GM18498 (cell line): ENCODE measurements around the gene NEURL1B.

Source experiments
- ATAC-seq: cut with Tn5 transposase; IDR thresholded peaks from one replicate; pipeline ENCODE4 v1.9.1; 2021; ENCODE audit warnings: mild to moderate bottlenecking, moderate library complexity; ENCODE audit not compliant: unreplicated experiment

NEURL1B gene

DNA sequence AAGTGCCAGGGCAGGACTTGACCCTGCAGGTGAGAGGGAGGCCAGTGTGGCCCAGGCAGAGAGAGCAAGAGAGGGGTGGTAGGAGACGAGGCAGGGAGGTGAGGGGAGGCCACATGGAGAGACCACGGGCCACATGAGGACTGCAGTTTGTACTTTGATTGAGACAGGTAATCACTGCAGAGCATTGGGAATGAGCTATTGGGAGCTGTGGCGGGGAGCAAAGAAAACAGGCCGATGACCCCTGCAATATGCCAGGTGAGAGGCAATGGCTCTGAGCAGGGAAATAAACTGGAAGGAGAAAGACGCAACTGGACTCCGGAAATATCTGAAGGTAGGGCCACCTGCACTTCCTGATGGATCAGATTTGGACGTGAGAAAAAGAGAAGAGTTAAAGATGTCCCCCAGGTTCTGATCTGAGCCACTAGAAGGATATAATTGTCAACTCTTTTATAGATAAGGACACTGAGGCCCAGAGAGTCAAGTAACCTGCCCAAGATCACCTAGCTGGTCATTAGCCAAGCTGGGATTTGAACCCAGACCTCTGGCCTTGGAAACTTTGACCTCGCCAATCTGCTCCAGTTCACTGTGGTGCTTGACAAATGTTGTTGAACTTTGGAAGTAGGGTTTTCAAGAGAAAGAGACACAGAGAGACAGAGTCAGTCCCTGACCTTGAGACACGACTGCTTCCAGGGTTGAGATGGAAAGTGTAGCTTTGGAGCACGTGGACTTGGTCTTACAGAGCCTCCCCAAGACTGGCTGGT, 87.6 kb downstream of the NEURL1B start:
- no peak for ATAC-seq

DNA sequence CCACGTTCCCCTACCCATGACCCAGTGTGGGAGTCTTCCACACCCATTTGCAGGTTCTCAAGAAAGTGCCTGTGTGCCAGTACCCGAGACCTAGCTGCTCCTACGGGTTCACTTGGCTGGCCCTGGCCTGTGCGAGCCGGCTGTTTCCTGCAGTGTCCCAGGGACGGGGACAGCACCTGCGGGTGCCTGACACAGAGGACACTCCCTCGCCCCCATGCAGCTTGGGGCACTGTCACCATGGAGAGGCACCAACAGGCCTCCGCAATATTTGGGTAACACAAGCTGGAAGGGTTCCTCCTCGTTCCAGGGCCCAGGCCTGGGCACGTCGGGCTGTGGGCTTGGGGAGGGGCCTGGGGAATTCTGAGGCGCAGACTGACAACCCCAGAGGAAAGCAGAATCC, 88.5 kb downstream of the NEURL1B start:
- no peak for ATAC-seq

DNA sequence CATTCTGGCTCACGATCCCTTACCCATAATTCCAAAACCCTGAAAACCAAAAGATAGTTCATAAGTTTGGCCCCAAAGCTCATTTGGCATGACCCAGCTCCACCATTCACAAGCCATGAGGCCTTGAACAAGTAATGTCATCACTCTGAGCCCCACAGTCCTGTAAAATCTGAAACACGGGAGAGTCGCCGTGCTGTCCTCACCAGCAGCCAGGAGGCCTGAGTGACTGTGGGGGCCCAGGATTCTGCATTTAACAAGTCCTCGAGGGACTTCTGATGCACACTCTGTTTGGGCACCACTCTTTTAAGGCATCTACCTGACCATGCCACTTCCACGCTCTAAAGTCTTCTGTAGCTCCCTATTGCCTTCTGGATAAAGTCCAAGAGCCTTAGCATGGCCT, 89.2 kb downstream of the NEURL1B start:
- ATAC-seq = no peak

DNA sequence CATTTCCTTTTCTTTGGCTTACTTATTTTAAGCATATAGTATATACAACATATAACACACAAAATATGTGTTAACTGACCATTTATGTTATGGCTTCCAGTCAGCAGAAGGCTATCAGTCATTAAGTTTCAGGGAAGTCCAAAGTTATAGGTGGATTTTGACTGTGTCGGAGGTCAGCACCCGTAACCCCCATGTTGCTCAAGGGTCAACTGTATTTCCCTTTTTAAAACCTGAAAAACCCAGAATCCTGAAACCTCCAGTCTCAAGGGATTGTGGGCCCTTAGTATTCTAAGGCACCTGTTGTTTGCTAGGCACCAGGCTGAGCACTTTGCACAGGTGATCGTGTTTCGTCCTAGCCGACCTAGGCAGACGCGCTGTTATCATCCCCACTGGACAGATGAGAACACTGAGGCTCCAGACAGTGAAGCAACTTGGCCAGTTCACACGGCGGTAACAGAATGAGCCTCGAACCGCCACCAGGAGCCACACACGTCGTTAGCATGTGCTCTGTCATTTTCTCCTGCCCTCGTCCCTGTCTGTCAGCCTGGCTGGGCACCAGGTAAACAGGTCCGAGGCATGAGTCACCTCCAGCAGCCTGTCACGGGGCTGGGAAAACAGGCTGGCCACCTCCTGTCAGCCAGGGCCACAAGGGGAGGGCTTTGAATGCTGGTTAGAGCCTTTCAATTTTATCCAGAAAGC, 90.1 kb downstream of the NEURL1B start:
- no peak for ATAC-seq

DNA sequence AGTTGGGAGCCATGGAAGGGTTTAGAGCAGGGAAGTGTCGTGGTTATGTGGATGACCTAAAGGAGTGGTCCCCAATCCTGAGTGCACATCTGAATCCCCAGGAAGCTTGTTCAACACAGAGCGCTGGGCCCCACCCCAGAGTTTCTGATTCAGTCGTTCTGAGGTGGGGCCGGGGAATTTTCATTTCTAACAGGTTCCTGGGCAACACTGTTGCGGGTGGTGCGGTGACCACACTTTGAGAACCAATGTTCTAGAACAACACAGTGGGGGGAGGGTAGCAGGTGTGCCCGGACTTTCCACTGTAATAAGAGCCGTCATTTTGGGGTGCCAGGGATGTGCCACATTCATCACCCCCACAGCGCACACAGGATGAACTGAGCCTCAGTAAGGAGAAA, 90.6 kb downstream of the NEURL1B start:
- no peak for ATAC-seq

DNA sequence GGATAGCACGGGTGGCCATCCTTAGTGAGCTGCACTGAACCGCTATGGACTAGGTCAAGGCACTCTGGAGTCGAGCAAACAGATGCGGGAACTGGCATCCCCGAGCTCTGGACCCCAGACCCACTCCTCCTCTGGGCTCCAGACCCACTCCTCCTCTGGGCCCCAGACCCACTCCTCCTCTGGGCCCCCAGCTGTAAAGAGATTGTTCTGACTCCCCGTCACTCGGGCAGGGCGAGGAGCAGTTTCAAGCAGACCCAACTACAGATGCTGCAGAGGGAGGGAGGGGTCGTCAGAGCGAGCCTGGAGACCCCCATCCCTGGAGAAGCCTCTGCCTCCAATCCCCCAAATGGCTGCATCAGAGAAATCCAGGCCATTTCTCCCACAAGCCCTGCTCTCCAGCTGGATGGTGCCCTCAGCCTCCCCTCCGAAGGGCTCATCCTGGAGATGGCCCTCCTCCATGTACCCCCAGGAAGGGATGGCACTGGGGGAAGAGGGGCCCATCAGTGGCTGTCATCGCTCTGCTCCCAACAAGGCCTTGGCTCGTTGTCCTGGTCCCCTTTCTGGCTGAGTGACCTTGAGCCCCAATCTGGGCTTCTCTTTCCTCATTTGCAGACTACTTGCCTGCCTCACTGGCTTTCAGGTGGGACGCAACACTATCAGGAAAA, 91.3 kb downstream of the NEURL1B start:
- no peak for ATAC-seq

DNA sequence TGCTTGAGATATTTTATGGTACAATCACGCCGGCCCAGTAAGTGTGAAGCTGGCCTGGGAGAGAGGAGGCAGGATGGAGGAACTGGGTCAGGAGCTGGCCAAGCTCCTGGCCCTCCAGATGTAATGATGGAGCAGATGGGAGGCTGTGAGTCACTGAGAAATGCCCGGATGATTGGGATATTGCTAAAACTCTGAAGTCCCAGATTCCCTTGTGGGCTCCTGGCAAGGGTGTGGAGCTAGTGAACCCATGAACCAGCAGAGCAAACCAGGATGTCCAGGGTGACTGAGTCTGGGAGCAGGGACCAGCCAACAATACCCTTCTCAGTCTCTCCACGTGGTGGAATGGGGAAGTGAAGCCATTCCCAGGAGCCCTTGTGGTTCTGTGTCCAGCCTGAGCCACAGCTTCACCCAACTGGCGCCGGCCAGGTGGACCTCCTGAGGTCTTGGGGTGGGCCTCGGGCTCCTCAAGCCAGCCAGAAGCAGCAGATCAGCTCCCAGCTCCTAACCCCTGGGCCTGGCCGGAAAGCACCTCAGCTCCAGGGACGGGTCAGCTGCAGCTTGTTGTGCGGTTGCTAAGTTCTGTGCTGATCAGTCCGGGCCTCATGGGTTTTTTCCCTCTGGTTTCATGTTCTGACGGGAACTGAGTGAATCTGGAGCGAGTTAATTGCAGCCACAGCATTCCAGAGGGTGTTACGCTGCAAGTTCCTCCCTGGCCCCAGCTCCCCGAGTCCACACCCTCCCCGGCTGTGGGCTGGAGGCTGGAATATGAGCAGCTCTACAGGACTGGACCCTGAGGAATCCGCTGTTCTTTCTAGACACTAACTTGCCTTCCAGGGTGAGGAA, 92.3 kb downstream of the NEURL1B start:
- no peak for ATAC-seq

DNA sequence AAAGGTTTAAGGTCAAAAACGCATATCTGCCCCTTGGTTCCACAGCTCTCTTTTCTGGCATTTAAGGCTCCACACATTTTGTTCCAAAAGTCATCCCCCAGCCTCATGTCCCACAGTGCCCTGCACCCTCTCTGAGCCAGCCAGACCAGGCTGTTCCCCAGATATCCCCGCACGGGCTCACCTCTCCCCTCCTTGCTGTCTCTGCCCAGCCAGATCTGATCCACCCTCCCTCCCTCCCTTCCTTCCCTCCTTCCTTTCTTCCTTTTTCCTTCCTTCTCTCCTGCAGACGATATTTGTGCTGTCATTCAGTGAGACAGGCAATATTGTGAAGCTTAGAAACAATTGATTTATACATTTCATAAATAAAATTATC, 92.9 kb downstream of the NEURL1B start:
- ATAC-seq = no peak

DNA sequence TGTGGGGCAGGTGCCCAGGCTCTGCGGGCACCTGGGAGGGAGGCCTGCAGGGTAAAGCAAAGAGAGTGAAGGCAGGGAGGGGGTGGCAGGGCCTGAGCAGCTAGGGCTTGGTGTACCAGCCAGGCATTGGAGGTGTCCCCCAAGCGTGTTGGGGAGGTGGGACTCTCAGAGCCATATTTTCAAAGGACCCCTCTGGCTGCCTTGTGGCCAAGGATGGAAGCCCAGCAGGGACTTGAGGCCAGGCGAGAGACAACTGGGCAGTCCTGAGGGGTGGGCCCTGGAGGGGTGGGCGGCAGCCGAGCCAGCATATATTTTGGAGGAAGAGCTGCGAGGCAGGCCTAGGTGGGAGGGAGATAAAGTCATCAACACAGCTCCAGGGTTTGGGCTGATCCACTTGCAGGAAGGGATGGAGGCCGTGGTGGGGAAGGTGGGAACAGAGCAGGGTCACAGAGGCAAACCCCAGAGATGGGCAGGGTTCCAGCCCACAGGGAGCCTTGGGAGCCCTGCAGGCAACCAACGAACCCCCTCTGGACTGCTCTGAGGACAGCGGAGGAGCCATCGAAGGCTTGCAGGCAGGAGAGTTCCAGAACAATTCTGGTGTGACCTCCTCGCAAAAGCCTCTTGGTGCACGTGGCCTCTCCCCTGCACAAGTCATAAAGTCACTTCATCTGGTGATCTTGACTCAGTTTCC, 94.2 kb downstream of the NEURL1B start:
- ATAC-seq = no peak

DNA sequence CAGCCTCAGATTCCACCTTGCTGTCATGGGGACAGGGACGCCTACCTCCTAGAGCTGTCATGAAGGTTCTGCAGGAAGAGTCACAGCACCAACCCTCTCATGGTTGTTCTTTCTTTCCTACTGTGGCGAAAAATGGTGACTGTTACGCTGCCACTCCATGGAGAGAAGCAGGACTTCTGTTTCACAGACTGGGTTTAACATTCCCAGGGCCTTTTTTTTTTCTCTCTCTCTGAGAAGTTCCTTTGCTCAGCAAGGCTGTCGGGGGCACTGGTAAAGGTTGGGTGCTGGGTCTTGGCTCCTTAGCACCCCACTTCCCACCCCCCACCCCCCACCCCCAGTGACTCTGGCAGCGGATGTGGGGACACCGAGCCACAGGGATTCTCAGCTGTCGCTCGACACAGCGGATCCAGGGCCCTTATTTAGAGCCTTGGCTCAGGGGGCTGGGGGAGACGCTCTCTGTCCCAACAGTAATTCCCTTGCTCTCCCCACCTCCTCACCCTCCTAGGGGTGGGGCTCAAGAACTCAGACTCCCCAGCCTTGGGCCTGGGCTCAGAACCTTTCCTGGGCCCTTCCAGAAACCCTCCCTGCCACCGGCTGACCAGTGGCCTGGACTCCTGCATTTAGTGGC, 95.6 kb downstream of the NEURL1B start:
- ATAC-seq = no peak

DNA sequence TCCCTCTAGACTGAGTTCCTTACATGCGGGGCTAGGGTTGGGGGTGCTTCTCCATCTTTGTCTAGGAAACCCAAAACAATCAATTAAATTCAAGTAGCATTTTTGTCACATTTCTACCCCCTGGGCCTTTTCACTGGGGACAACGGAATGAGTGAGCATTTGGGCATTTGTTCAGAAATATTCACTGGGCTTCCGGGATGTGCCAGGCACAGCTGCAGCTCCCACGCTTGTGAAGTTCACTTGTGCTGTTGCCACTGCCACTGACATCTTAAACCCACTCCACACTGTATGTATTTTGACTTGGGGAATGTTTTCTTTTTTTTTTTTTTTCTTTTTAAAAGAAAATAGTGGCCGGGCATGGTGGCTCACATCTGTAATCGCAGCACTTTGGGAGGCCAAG, 98.3 kb downstream of the NEURL1B start:
- no peak for ATAC-seq

DNA sequence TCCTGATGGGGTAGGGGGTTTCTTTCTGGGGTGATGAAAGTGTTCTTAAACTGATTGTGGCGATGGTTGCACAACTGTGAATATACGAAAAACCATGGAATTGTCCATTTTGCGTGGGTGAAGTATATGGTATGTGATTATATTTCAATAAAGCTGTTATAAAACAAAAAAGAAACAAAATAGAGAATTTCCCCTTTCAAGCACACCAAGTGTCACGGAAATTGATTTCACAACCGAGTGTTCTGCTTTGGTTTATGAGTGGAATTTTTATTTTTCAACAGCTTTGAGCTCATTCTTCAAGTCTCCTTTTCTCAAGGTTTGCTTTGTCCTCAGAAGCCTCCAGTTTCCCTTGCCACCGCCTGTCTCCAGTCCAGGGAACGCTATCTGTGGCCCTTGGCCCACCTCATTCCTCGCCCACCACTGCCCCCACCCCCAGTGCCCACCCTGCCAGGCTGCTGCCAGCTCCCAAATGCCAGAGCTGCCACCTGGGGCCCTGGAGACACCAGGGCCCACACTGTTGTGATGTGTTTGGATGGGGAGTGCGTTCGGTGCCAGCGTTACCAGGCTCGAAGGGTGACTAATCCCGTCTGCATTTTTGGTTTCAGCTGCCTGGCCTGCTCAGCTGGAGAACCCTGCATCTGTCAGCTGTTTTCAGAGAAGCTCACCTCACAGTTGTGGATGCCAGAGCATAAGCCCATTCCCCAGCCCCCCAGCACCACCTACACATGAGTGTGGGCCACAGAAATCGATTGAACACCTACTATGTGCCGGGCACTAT, 99.6 kb downstream of the NEURL1B start:
- no peak for ATAC-seq
